GM19043 (cell line): ENCODE measurements around the gene TUBA4A.
A peak's percentile ranks its signal among the peaks of the same experiment; 100 is the strongest.
"Not testable (repeated sequence)": the region's sequence is repeated elsewhere in the genome, so short reads cannot be mapped to it uniquely, and the experiment has no call there.

Source experiments
- ATAC-seq: cut with Tn5 transposase; IDR thresholded peaks from one replicate; pipeline ENCODE4 v1.9.1; 2021; ENCODE audit warnings: low read depth; ENCODE audit not compliant: unreplicated experiment

Gene TUBA4A

GRCh38 chr2:219287116-219287440, 33.4 kb upstream of the TUBA4A start:
- not testable (repeated sequence) for ATAC-seq

- no peak for ATAC-seq
Measured at GRCh38 chr2:219286436-219287115, 32.9 kb upstream of the TUBA4A start.

GRCh38 chr2:219285894-219286425, 32.2 kb upstream of the TUBA4A start:
- ATAC-seq = no peak

- ATAC-seq = no peak
Measured at GRCh38 chr2:219285373-219285735, 31.6 kb upstream of the TUBA4A start.

GRCh38 chr2:219284501-219285372, 31.0 kb upstream of the TUBA4A start:
- no peak for ATAC-seq

- ATAC-seq = no peak
Measured at GRCh38 chr2:219282943-219283581, 29.3 kb upstream of the TUBA4A start.

GRCh38 chr2:219282375-219282774, 28.7 kb upstream of the TUBA4A start:
- ATAC-seq = no peak

- ATAC-seq = no peak
Measured at GRCh38 chr2:219281588-219281987, 27.9 kb upstream of the TUBA4A start.

GRCh38 chr2:219280651-219281050, 26.9 kb upstream of the TUBA4A start:
- ATAC-seq = no peak

- no peak for ATAC-seq
Measured at GRCh38 chr2:219279916-219280516, 26.3 kb upstream of the TUBA4A start.

- ATAC-seq = peak; percentile 85
Measured at GRCh38 chr2:219279151-219279915, 25.6 kb upstream of the TUBA4A start, which contains the start of gene DNAJB2. Gene DNAJB2, plus strand, starts transcription at chr2:219279366. Its CDS starts 468 bp downstream, at chr2:219279834.

- ATAC-seq = no peak
Measured at GRCh38 chr2:219278655-219279150, 25.0 kb upstream of the TUBA4A start.

- peak; percentile 31 for ATAC-seq
Measured at GRCh38 chr2:219277703-219278654, 24.3 kb upstream of the TUBA4A start.

- ATAC-seq = no peak
Measured at GRCh38 chr2:219274361-219274921, 20.7 kb upstream of the TUBA4A start.

- ATAC-seq = no peak
Measured at GRCh38 chr2:219273937-219274336, 20.2 kb upstream of the TUBA4A start.

GRCh38 chr2:219272995-219273394, 19.3 kb upstream of the TUBA4A start:
- no peak for ATAC-seq

- ATAC-seq = no peak
Measured at GRCh38 chr2:219272356-219272755, 18.6 kb upstream of the TUBA4A start.

GRCh38 chr2:219271021-219271420, 17.3 kb upstream of the TUBA4A start:
- ATAC-seq = no peak

- ATAC-seq = no peak
Measured at GRCh38 chr2:219270055-219270372, 16.3 kb upstream of the TUBA4A start.
